HepG2 (cell line): Measurements from ENCODE around the gene C18orf63. TPM values are rescaled to one million over a fixed set of nuclear protein-coding genes. Genes with fewer than 3 reads are reported as not detected.

Experiments used
- CHD4 ChIP-seq: fragments of 200-600 bp; sonication (generic); IDR thresholded peaks from 2 replicates; pipeline ENCODE4 v1.7.0; 2017; ENCODE audit warnings: mild to moderate bottlenecking, low read length, borderline replicate concordance
- HNRNPK ChIP-seq: fragments of 200-400 bp; formaldehyde crosslinking; IDR thresholded peaks from 2 replicates; pipeline ENCODE4 v1.6.1; 2018; ENCODE audit warnings: low read length, low read depth, moderate library complexity, mild to moderate bottlenecking; ENCODE audit not compliant: poor library complexity, severe bottlenecking
- RFX1 ChIP-seq: fragments of 450-650 bp; IDR thresholded peaks from 2 replicates; pipeline ENCODE4 v1.6.1; 2017
- TCF7L2 ChIP-seq: IDR thresholded peaks from 2 replicates; pipeline ENCODE4 v1.6.1; 2011; ENCODE audit warnings: mild to moderate bottlenecking, low read depth, low read length, moderate library complexity
- ZNF253 ChIP-seq: sonication (generic); formaldehyde crosslinking; IDR thresholded peaks from 2 replicates; pipeline ENCODE4 v1.8.0; 2022; ENCODE audit warnings: mild to moderate bottlenecking, missing genetic modification reagents, borderline replicate concordance
- ZNF430 ChIP-seq: sonication (generic); formaldehyde crosslinking; IDR thresholded peaks from 2 replicates; pipeline ENCODE4 v1.9.0; 2021; ENCODE audit warnings: mild to moderate bottlenecking, missing genetic modification reagents
- ZNF503 ChIP-seq: sonication (generic); formaldehyde crosslinking; IDR thresholded peaks from 2 replicates; pipeline ENCODE4 v1.4.0; 2020; ENCODE audit warnings: missing genetic modification reagents
- ZNF609 ChIP-seq: sonication (generic); formaldehyde crosslinking; IDR thresholded peaks from 2 replicates; pipeline ENCODE4 v1.4.0; 2020; ENCODE audit warnings: mild to moderate bottlenecking, missing genetic modification reagents, borderline replicate concordance
- ZNF703 ChIP-seq: sonication (generic); formaldehyde crosslinking; IDR thresholded peaks from 2 replicates; pipeline ENCODE4 v1.5.1; 2020; ENCODE audit warnings: missing genetic modification reagents, mild to moderate bottlenecking, moderate library complexity, borderline replicate concordance
- ZNF775 ChIP-seq: sonication (generic); formaldehyde crosslinking; IDR thresholded peaks from 2 replicates; pipeline ENCODE4 v1.4.0; 2020; ENCODE audit warnings: missing genetic modification reagents, mild to moderate bottlenecking, moderate library complexity, borderline replicate concordance
- ZSCAN31 ChIP-seq: sonication (generic); formaldehyde crosslinking; IDR thresholded peaks from 2 replicates; pipeline ENCODE4 v1.5.0; 2020; ENCODE audit warnings: low read depth, mild to moderate bottlenecking, missing genetic modification reagents
- polyA plus RNA-seq, 8 experiments: library from polyadenylated mRNA; depleted of rRNA in 3 of 8; stranded (reverse) in 7 of 8; unstranded in 1 of 8; fragments of >200 nt; fragmentation: Illumina TruSeq in 4 of 8; extraction: Trizol in 4 of 8; gene quantifications; 2 replicates each; pipeline versions ENCODE4 v1.2.1 to v1.2.3, GENCODE V29; 2011 to 2016; ENCODE audit warnings: low read depth in 4 of 8, missing spikeins in 1 of 8, mixed read lengths in 1 of 8; ENCODE audit not compliant: insufficient read depth in 1 of 8
- total RNA-seq, 5 experiments: library from RNA; depleted of rRNA; stranded (reverse); fragments of >200 nt; fragmentation: Illumina TruSeq; extraction: Trizol; gene quantifications; 2 replicates each; pipeline ENCODE4 v1.2.3, GENCODE V29; 2016; ENCODE audit warnings: low read depth in 1 of 5
- TF ChIP-seq, protein P1 (sequence below): sonication (generic); formaldehyde crosslinking; IDR thresholded peaks from 2 replicates; pipeline ENCODE4 v1.8.1; 2023; ENCODE audit warnings: mild to moderate bottlenecking, missing genetic modification reagents
- TF ChIP-seq, protein P2 (sequence below): sonication (generic); formaldehyde crosslinking; IDR thresholded peaks from 2 replicates; pipeline ENCODE4 v1.4.0; 2020; ENCODE audit warnings: mild to moderate bottlenecking, missing genetic modification reagents
- TF ChIP-seq, protein P3 (sequence below): IDR thresholded peaks from 2 replicates; pipeline ENCODE4 v1.6.1; 2016; ENCODE audit warnings: mild to moderate bottlenecking
- TF ChIP-seq, protein P4 (sequence below): IDR thresholded peaks from 2 replicates; pipeline ENCODE4 v1.6.1; 2016; ENCODE audit warnings: low read depth

Gene C18orf63
- total and polyA plus RNA-seq, 2 of the 13 experiments (the other 11 are each of a cell fraction or from before 2014, with no cell fraction given), result 0.01 TPM; not detected in 1

GRCh38 chr18:74281980-74282754, 33.5 kb upstream of the C18orf63 start (continued):
- TF ChIP-seq ZNF609 (CRISPR knock-in tag) (no peak), ZNF253 (CRISPR knock-in tag) (no peak), ZNF775 (CRISPR knock-in tag) (no peak; the same call in 1 of the 2 replicates), RFX1 (no peak), CHD4 (no peak), ZNF703 (no peak), HNRNPK (no peak), TCF7L2 (no peak), ZNF430 (CRISPR knock-in tag) (no peak), ZNF503 (CRISPR knock-in tag) (no peak), ZSCAN31 (CRISPR knock-in tag) (no peak)
- TF ChIP-seq, protein P1, sequence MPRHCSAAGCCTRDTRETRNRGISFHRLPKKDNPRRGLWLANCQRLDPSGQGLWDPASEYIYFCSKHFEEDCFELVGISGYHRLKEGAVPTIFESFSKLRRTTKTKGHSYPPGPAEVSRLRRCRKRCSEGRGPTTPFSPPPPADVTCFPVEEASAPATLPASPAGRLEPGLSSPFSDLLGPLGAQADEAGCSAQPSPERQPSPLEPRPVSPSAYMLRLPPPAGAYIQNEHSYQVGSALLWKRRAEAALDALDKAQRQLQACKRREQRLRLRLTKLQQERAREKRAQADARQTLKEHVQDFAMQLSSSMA (CRISPR knock-in tag), result no peak; the same call in 1 of the 2 replicates
- TF ChIP-seq, protein P2, sequence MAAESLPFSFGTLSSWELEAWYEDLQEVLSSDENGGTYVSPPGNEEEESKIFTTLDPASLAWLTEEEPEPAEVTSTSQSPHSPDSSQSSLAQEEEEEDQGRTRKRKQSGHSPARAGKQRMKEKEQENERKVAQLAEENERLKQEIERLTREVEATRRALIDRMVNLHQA (CRISPR knock-in tag), result no peak
- TF ChIP-seq, protein P3, sequence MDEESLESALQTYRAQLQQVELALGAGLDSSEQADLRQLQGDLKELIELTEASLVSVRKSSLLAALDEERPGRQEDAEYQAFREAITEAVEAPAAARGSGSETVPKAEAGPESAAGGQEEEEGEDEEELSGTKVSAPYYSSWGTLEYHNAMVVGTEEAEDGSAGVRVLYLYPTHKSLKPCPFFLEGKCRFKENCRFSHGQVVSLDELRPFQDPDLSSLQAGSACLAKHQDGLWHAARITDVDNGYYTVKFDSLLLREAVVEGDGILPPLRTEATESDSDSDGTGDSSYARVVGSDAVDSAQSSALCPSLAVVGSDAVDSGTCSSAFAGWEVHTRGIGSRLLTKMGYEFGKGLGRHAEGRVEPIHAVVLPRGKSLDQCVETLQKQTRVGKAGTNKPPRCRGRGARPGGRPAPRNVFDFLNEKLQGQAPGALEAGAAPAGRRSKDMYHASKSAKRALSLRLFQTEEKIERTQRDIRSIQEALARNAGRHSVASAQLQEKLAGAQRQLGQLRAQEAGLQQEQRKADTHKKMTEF (CRISPR knock-in tag), result no peak
- TF ChIP-seq, protein P4, sequence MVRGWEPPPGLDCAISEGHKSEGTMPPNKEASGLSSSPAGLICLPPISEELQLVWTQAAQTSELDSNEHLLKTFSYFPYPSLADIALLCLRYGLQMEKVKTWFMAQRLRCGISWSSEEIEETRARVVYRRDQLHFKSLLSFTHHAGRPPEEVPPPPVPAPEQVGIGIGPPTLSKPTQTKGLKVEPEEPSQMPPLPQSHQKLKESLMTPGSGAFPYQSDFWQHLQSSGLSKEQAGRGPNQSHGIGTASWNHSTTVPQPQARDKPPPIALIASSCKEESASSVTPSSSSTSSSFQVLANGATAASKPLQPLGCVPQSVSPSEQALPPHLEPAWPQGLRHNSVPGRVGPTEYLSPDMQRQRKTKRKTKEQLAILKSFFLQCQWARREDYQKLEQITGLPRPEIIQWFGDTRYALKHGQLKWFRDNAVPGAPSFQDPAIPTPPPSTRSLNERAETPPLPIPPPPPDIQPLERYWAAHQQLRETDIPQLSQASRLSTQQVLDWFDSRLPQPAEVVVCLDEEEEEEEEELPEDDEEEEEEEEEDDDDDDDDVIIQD (CRISPR knock-in tag), result no peak
